GM06990 (cell line): ENCODE measurements around the gene ADAMTS6.

Source experiments
- DNase-seq: peaks from one replicate; pipeline ENCODE4 v3.0.0-alpha.2; 2011; ENCODE audit not compliant: insufficient read length; ENCODE audit errors: extremely low read depth
- H3K27me3 ChIP-seq: replicated peaks from 2 replicates; pipeline ENCODE4 v1.6.0; 2011; ENCODE audit warnings: low read length; ENCODE audit not compliant: control insufficient read depth, insufficient read depth
- H3K36me3 ChIP-seq: 2 replicates; pipeline ENCODE4 v1.5.1; 2011; ENCODE audit warnings: low read length; ENCODE audit not compliant: control insufficient read depth, insufficient read depth
- H3K4me3 ChIP-seq: replicated peaks from 2 replicates; pipeline ENCODE4 v1.5.1; 2011; ENCODE audit warnings: low read depth, mild to moderate bottlenecking, control low read depth, low read length
- TF ChIP-seq, protein P1 (sequence below): IDR thresholded peaks from 2 replicates; pipeline ENCODE4 v1.5.1; 2011; ENCODE audit warnings: low read length, control low read depth, mild to moderate bottlenecking, inconsistent platforms; ENCODE audit not compliant: insufficient read depth, poor library complexity, severe bottlenecking

Gene ADAMTS6

DNA sequence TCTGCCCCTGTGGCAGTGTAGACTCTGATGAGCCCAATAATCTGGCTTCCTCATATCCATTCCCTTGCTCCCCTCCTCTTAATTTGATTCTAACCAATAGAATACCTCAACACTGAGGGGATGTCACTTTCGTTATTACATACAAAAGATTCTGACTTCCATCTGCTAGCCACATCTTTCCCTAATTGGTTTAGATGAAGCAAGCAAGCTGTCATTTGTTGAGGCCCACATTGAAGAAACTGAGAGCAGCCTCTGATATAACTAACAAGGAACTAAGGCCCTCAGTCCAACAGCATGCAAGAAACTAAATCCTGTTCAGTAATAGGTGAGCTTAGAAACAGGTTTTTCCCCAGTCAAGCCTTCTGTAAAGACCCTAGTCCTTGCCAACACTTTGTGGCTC lies 5.8 kb downstream of the ADAMTS6 start:
- TF ChIP-seq, protein P1, sequence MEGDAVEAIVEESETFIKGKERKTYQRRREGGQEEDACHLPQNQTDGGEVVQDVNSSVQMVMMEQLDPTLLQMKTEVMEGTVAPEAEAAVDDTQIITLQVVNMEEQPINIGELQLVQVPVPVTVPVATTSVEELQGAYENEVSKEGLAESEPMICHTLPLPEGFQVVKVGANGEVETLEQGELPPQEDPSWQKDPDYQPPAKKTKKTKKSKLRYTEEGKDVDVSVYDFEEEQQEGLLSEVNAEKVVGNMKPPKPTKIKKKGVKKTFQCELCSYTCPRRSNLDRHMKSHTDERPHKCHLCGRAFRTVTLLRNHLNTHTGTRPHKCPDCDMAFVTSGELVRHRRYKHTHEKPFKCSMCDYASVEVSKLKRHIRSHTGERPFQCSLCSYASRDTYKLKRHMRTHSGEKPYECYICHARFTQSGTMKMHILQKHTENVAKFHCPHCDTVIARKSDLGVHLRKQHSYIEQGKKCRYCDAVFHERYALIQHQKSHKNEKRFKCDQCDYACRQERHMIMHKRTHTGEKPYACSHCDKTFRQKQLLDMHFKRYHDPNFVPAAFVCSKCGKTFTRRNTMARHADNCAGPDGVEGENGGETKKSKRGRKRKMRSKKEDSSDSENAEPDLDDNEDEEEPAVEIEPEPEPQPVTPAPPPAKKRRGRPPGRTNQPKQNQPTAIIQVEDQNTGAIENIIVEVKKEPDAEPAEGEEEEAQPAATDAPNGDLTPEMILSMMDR: no peak
- no peaks in the 10 kb centered on the region for H3K27me3 ChIP-seq
- H3K36me3 ChIP-seq: no peaks in the 10 kb centered on the region
- no peak overlapping the region for H3K4me3 ChIP-seq
- no peak for DNase-seq

DNA sequence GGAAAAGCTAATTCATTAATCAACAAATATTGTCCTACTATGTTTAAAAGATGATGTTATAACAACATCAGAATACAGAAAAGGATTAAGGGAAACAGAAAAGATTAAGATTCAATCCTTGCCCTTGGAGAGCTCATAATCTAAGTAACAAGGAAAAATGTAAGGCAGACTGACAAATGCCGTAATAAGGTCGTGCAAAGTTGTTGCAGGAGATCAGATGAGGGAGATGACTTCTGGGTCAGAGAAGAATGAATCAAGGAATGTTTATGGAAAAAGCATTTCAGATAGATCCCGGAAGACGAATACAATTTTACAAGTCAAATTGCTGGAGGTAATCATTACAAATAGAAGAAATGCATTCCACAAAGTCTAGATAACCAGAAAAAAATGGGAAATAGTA lies 6.4 kb downstream of the ADAMTS6 start:
- no peak for DNase-seq
- no peak overlapping the region for H3K4me3 ChIP-seq
- TF ChIP-seq, protein P1: no peak
- no peaks in the 10 kb centered on the region for H3K27me3 ChIP-seq
- H3K36me3 ChIP-seq: no peaks in the 10 kb centered on the region

DNA sequence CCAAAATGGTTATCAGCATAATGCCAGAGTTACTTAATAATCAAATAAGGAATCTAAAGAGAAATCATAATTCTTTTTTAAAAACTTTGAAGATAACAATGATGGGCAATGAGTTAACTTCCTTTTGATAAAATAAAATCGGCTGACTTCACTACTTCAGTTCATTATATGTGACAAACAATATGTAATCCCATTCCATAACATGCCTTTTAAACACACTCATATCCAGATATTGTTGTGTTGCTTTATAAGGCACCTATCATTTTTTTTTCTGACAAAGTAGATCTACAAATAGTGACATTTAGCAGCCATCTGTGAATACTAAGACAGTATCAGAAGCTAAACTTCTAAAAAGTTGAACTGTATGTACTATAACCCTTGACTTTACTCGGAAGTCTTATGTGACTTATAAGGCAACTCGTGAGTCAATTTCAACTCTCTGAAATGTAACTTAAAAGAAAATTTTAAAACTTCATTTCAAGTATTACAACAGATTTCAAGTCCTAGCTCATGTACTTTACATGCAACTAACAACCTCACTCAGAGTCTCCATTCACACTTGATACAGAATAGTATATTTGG lies 7.5 kb downstream of the ADAMTS6 start:
- TF ChIP-seq, protein P1: no peak
- no peak overlapping the region for H3K4me3 ChIP-seq
- no peak for DNase-seq
- H3K27me3 ChIP-seq: no peaks in the 10 kb centered on the region
- H3K36me3 ChIP-seq: no peaks in the 10 kb centered on the region

DNA sequence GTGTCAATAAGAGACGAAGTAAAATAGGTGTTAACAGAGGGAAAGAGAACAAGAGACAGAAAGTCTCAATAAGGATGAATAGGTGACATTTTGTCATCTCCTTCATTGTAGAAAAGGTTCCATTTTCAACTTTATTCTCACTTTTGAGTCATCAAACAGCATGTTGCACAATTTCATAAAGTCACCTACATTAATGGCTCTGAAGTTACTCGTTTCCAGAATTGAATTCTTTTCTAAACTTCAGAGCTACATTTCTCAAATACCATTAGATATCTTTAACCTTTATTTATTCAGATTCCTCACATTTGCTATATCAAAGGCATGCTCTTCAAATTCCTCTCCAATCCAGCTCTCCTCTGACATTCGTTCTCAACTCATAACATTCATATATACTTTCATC lies 13.1 kb downstream of the ADAMTS6 start:
- Histone ChIP-seq H3K36me3 (no peaks in the 10 kb centered on the region), H3K4me3 (no peak overlapping the region), H3K27me3 (no peaks in the 10 kb centered on the region)
- DNase-seq: no peak
- TF ChIP-seq, protein P1: no peak

DNA sequence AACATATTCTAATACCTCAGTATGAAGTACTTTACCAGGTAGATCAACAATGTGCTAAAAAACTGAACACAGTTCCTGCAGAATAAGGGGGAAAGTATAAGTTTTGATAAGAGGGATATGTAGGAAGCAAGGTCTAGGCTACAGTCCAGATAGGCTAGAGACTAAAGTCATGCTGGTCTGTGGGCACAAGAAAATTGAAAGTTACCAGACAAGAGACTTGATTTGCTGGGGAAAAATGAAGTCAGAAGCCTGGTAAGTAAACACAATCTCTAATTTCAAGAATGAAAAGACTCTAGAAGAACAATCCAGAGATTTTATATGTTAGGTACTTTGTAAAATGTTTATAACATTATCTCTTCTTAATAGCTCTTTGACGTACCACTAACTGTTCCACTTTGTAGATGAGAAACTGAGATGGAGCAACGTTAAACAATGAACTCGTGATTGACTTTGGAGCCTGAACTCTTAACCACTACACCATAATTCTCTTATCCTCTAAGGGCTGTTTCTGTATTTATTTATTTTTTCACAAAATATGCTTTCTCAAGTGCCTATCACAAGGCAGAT lies 19.5 kb downstream of the ADAMTS6 start:
- Histone ChIP-seq H3K4me3 (no peak overlapping the region), H3K27me3 (no peaks in the 10 kb centered on the region), H3K36me3 (no peaks in the 10 kb centered on the region)
- no peak for DNase-seq
- TF ChIP-seq, protein P1: no peak

DNA sequence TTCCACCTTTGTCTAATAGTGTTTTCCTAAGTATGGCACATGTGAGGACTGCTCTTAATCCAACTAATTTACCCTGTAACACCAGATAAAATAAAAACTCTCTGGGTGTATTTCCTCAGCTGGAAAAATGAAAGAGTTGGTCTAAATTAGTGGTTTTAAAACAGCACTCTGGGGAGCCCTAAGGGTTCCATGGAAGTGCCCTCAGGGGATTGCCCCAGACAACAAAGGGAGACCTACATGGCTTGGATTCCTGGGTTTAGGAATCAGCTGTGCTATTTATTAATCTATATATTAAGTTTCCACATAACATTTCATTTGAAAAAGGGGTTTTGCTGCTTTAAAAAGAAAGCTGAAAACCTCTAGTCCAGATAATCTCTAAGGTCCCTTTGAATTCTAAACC lies 20.2 kb downstream of the ADAMTS6 start:
- TF ChIP-seq, protein P1: no peak
- no peak for DNase-seq
- Histone ChIP-seq H3K36me3 (no peaks in the 10 kb centered on the region), H3K27me3 (no peaks in the 10 kb centered on the region), H3K4me3 (no peak overlapping the region)
